ENCODE measurements around the gene CRYBA4.

- TF ChIP-seq CTCF (IDR thresholded peaks at IDR 0.05; ENCODE audit: borderline replicate concordance, extremely low read depth, low read length, poor library complexity, severe bottlenecking) (no peak), EZH2 (IDR thresholded peaks at IDR 0.05; ENCODE audit: borderline replicate concordance, low read depth, low read length, severe bottlenecking) (no peak)
Measured at GRCh38 chr22:26618455-26618854, 3.3 kb upstream of the CRYBA4 start.

All from DND-41 (cell line).